DOHH2 (cell line): ENCODE results near the gene ZNF112.

Experiments
- H3F3A ChIP-seq: fragments of 200-600 bp; sonication (generic), shearing (Covaris generic); 2 replicates; pipeline ENCODE4 v1.6.0; 2016; ENCODE audit warnings: antibody characterized with exemption, mild to moderate bottlenecking; ENCODE audit not compliant: control insufficient read depth, insufficient read depth
- H3K27ac ChIP-seq: fragments of 200-600 bp; sonication (generic); 2 replicates; pipeline ENCODE4 v1.5.1; 2014; ENCODE audit warnings: low read depth, mild to moderate bottlenecking, low read length, moderate library complexity
- H3K27me3 ChIP-seq: fragments of 200-600 bp; sonication (generic); 2 replicates; pipeline ENCODE4 v1.6.1; 2014; ENCODE audit warnings: mild to moderate bottlenecking, low read length, mixed read lengths; ENCODE audit not compliant: control insufficient read depth
- H3K36me3 ChIP-seq: fragments of 200-600 bp; sonication (generic); 2 replicates; pipeline ENCODE4 v1.6.1; 2014; ENCODE audit warnings: mild to moderate bottlenecking, low read length, moderate library complexity, mixed read lengths; ENCODE audit not compliant: control insufficient read depth
- H3K4me1 ChIP-seq: fragments of 200-600 bp; sonication (generic); 2 replicates; pipeline ENCODE4 v1.6.1; 2014; ENCODE audit warnings: mild to moderate bottlenecking, low read length, mixed read lengths; ENCODE audit not compliant: control insufficient read depth
- H3K4me2 ChIP-seq: fragments of 200-600 bp; sonication (generic); 2 replicates; pipeline ENCODE4 v1.6.0; 2014; ENCODE audit warnings: mild to moderate bottlenecking, low read length, moderate library complexity
- H3K4me3 ChIP-seq: fragments of 200-600 bp; sonication (generic); 2 replicates; pipeline ENCODE4 v1.5.1; 2014; ENCODE audit warnings: mild to moderate bottlenecking, low read length, mixed read lengths
- H3K79me2 ChIP-seq: fragments of 200-600 bp; sonication (generic); 2 replicates; pipeline ENCODE4 v1.6.1; 2014; ENCODE audit warnings: mild to moderate bottlenecking, low read length, mixed read lengths; ENCODE audit not compliant: control insufficient read depth
- H3K9me2 ChIP-seq: fragments of 200-600 bp; sonication (generic); replicated peaks from 2 replicates; pipeline ENCODE4 v1.6.1; 2014; ENCODE audit warnings: mild to moderate bottlenecking, low read length, mixed read lengths; ENCODE audit not compliant: control insufficient read depth
- H3K9me3 ChIP-seq: fragments of 200-600 bp; sonication (generic); 2 replicates; pipeline ENCODE4 v1.6.1; 2014; ENCODE audit warnings: antibody characterized with exemption, low read length, mixed read lengths; ENCODE audit not compliant: control insufficient read depth, insufficient read depth
- H4K20me1 ChIP-seq: fragments of 200-600 bp; sonication (generic); 2 replicates; pipeline ENCODE4 v1.6.0; 2014; ENCODE audit warnings: low read depth, mild to moderate bottlenecking, antibody characterized with exemption, low read length, moderate library complexity; ENCODE audit not compliant: control insufficient read depth, insufficient read depth
- CTCF ChIP-seq: fragments of 200-600 bp; sonication (generic); IDR thresholded peaks from one replicate; pipeline ENCODE4 v1.5.1; 2014; ENCODE audit warnings: antibody characterized with exemption, mild to moderate bottlenecking, low read depth, low read length; ENCODE audit not compliant: poor library complexity, severe bottlenecking
- EZH2phosphoT487 ChIP-seq: fragments of 200-600 bp; sonication (generic); IDR thresholded peaks from 2 replicates; pipeline ENCODE4 v1.6.1; 2017; ENCODE audit warnings: borderline replicate concordance, mild to moderate bottlenecking, antibody characterized with exemption, low read length, moderate library complexity, mixed read lengths

The ZNF112 gene

GRCh38 chr19:44313231-44313630 is 43.2 kb downstream of the ZNF112 start:
- no peak overlapping the region for H3K4me3 ChIP-seq
- H3K4me1 ChIP-seq = no peaks in the 10 kb centered on the region
- no peaks in the 10 kb centered on the region; the same call in 1 of the 2 replicates for H3K9me3 ChIP-seq
- H3K4me2 ChIP-seq = no peak overlapping the region
- H3K79me2 ChIP-seq = no peaks in the 10 kb centered on the region
- H3K9me2 ChIP-seq = no peaks in the 10 kb centered on the region
- no peaks in the 10 kb centered on the region for H3F3A ChIP-seq
- H4K20me1 ChIP-seq = no peaks in the 10 kb centered on the region
- H3K27ac ChIP-seq = no peak overlapping the region
- no peaks in the 10 kb centered on the region for H3K27me3 ChIP-seq
- H3K36me3 ChIP-seq = no peaks in the 10 kb centered on the region
- TF ChIP-seq CTCF = no peak

- Histone ChIP-seq H3K4me3 (no peak overlapping the region), H3K9me3 (peaks cover 7% of the 10 kb centered on the region; the same call in 1 of the 2 replicates), H3K27me3 (no peaks in the 10 kb centered on the region), H4K20me1 (no peaks in the 10 kb centered on the region), H3K9me2 (no peaks in the 10 kb centered on the region), H3K4me2 (no peak overlapping the region), H3K4me1 (0 out of 2 replicates have a peak, but pooled peaks cover 4% of the 10 kb centered on the region), H3K27ac (no peak overlapping the region), H3F3A (no peaks in the 10 kb centered on the region), H3K36me3 (no peaks in the 10 kb centered on the region), H3K79me2 (no peaks in the 10 kb centered on the region)
- TF ChIP-seq EZH2phosphoT487 = no peak
- no peak for TF ChIP-seq CTCF
Measured at GRCh38 chr19:44308011-44308410, 48.5 kb downstream of the ZNF112 start.

GRCh38 chr19:44306283-44306682 is 50.2 kb downstream of the ZNF112 start:
- no peaks in the 10 kb centered on the region for H3K79me2 ChIP-seq
- no peak overlapping the region for H3K4me3 ChIP-seq
- TF ChIP-seq EZH2phosphoT487 (no peak), CTCF (no peak)
- no peak overlapping the region for H3K4me2 ChIP-seq
- no peak overlapping the region for H3K27ac ChIP-seq
- H3K36me3 ChIP-seq = no peaks in the 10 kb centered on the region
- H4K20me1 ChIP-seq = no peaks in the 10 kb centered on the region
- H3K4me1 ChIP-seq = 0 out of 2 replicates have a peak, but pooled peaks cover 4% of the 10 kb centered on the region
- H3K27me3 ChIP-seq = no peaks in the 10 kb centered on the region
- H3K9me3 ChIP-seq = peaks cover 7% of the 10 kb centered on the region; the same call in 1 of the 2 replicates
- no peaks in the 10 kb centered on the region for H3F3A ChIP-seq
- H3K9me2 ChIP-seq = no peaks in the 10 kb centered on the region
